HG02763 (cell line): Measurements from ENCODE around the gene AIG1.
"Not testable (repeated sequence)": the region's sequence is repeated elsewhere in the genome, so short reads cannot be mapped to it uniquely, and the experiment has no call there.

Source experiments
- ATAC-seq: cut with Tn5 transposase; IDR thresholded peaks from one replicate; pipeline ENCODE4 v1.9.1; 2021; ENCODE audit warnings: mild to moderate bottlenecking, moderate library complexity; ENCODE audit not compliant: unreplicated experiment

AIG1 gene

GRCh38 chr6:143160439-143161220, 99.9 kb downstream of the AIG1 start:
- ATAC-seq: no peak

GRCh38 chr6:143163621-143164020, 102.9 kb downstream of the AIG1 start:
- ATAC-seq: no peak

- no peak for ATAC-seq
These were observed 103.9 kb downstream of the AIG1 start for GRCh38 chr6:143164565-143165105.

- ATAC-seq: no peak
These were observed 104.7 kb downstream of the AIG1 start for GRCh38 chr6:143165315-143165855.

GRCh38 chr6:143166247-143166695, 105.6 kb downstream of the AIG1 start:
- ATAC-seq: no peak

- no peak for ATAC-seq
These were observed 106.5 kb downstream of the AIG1 start for GRCh38 chr6:143167224-143167623.

- ATAC-seq: not testable (repeated sequence)
These were observed 107.7 kb downstream of the AIG1 start for GRCh38 chr6:143168396-143168816.

- no peak for ATAC-seq
These were observed 108.8 kb downstream of the AIG1 start for GRCh38 chr6:143169440-143169839.

- no peak for ATAC-seq
These were observed 113.8 kb downstream of the AIG1 start for GRCh38 chr6:143174516-143174915.

GRCh38 chr6:143174951-143175350, 114.3 kb downstream of the AIG1 start:
- no peak for ATAC-seq

- ATAC-seq: no peak
These were observed 115.7 kb downstream of the AIG1 start for GRCh38 chr6:143176090-143177021.

GRCh38 chr6:143177706-143178105, 117.0 kb downstream of the AIG1 start:
- no peak for ATAC-seq

- ATAC-seq: no peak
These were observed 118.4 kb downstream of the AIG1 start for GRCh38 chr6:143179096-143179495.

- ATAC-seq: no peak
These were observed 119.4 kb downstream of the AIG1 start for GRCh38 chr6:143179901-143180612.

GRCh38 chr6:143180826-143181225, 120.1 kb downstream of the AIG1 start:
- no peak for ATAC-seq

GRCh38 chr6:143183666-143184065, 123.0 kb downstream of the AIG1 start:
- no peak for ATAC-seq

GRCh38 chr6:143185288-143185687, 124.6 kb downstream of the AIG1 start:
- ATAC-seq: no peak

GRCh38 chr6:143187238-143187923, 126.7 kb downstream of the AIG1 start:
- no peak for ATAC-seq

- no peak for ATAC-seq
These were observed 127.6 kb downstream of the AIG1 start for GRCh38 chr6:143188292-143188691.

GRCh38 chr6:143191361-143191760, 130.7 kb downstream of the AIG1 start:
- ATAC-seq: no peak
